Measurements from ENCODE around the gene PUSL1. TPM values are rescaled to one million over a fixed set of nuclear protein-coding genes. Genes with fewer than 3 reads are reported as not detected.

The PUSL1 gene
- polyA plus RNA-seq, 1 experiment = 9.6 TPM

GRCh38 chr1:1333551-1334241, 25.3 kb downstream of the PUSL1 start:
- no peak for TF ChIP-seq CTCF (IDR thresholded peaks at IDR 0.05; ENCODE audit: low read depth, low read length)
- ChIA-PET POLR2A (no interaction called here), CTCF (no interaction called here)
- DNase-seq (ENCODE audit: low read depth, low spot score) = no peak
- Histone ChIP-seq H3K27ac (ENCODE audit: low read depth, low read length) (no peak overlapping the region), H3K9me3 (ENCODE audit: control insufficient read depth, insufficient read depth, low read length) (peaks cover 21% of the 10 kb centered on the region; the same call in 1 of the 2 replicates), H3K27me3 (ENCODE audit: control insufficient read depth, insufficient read depth, low read length) (no peaks in the 10 kb centered on the region), H3K4me3 (ENCODE audit: low read depth, low read length) (no peak overlapping the region)

GRCh38 chr1:1334835-1335234, 26.4 kb downstream of the PUSL1 start:
- no peak for TF ChIP-seq CTCF (IDR thresholded peaks at IDR 0.05; ENCODE audit: low read depth, low read length)
- POLR2A ChIA-PET = interaction anchor here (0.6 kb wide), 1 partner anchor 49 kb away, joined by 3 read pairs; no protein-coding TSS in a partner anchor
- H3K27ac ChIP-seq (ENCODE audit: low read depth, low read length) = no peak overlapping the region
- DNase-seq (ENCODE audit: low read depth, low spot score) = no peak
- H3K27me3 ChIP-seq (ENCODE audit: control insufficient read depth, insufficient read depth, low read length) = no peaks in the 10 kb centered on the region
- H3K9me3 ChIP-seq (ENCODE audit: control insufficient read depth, insufficient read depth, low read length) = peaks cover 16% of the 10 kb centered on the region; the same call in 1 of the 2 replicates
- no peak overlapping the region for H3K4me3 ChIP-seq (ENCODE audit: low read depth, low read length)
- CTCF ChIA-PET = interaction anchor here (0.9 to 1.5 kb wide), 2 partner anchors 14 to 37 kb away, joined by 3 to 4 read pairs; no protein-coding TSS in a partner anchor

GRCh38 chr1:1335283-1335682, 26.9 kb downstream of the PUSL1 start:
- ChIA-PET CTCF (interaction anchor here (0.9 to 1.6 kb wide), 3 partner anchors 9 to 36 kb away, joined by 3 to 5 read pairs (median 4); no protein-coding TSS in a partner anchor), POLR2A (interaction anchor here (0.5 kb wide), 1 partner anchor 168 kb away, joined by 3 read pairs; no protein-coding TSS in a partner anchor)
- no peak overlapping the region for H3K4me3 ChIP-seq (ENCODE audit: low read depth, low read length)
- TF ChIP-seq CTCF (IDR thresholded peaks at IDR 0.05; ENCODE audit: low read depth, low read length) = no peak
- H3K27ac ChIP-seq (ENCODE audit: low read depth, low read length) = no peak overlapping the region
- DNase-seq (ENCODE audit: low read depth, low spot score) = no peak
- no peaks in the 10 kb centered on the region for H3K27me3 ChIP-seq (ENCODE audit: control insufficient read depth, insufficient read depth, low read length)
- H3K9me3 ChIP-seq (ENCODE audit: control insufficient read depth, insufficient read depth, low read length) = peaks cover 12% of the 10 kb centered on the region; the same call in 1 of the 2 replicates

- CTCF ChIA-PET = interaction anchor here (1.5 to 1.6 kb wide), 2 partner anchors 9 to 36 kb away, joined by 4 to 5 read pairs; no protein-coding TSS in a partner anchor
- Histone ChIP-seq H3K27me3 (ENCODE audit: control insufficient read depth, insufficient read depth, low read length) (no peaks in the 10 kb centered on the region), H3K4me3 (ENCODE audit: low read depth, low read length) (no peak overlapping the region), H3K9me3 (ENCODE audit: control insufficient read depth, insufficient read depth, low read length) (peaks cover 6% of the 10 kb centered on the region; the same call in 1 of the 2 replicates), H3K27ac (ENCODE audit: low read depth, low read length) (no peak overlapping the region)
- no peak for TF ChIP-seq CTCF (IDR thresholded peaks at IDR 0.05; ENCODE audit: low read depth, low read length)
- DNase-seq (ENCODE audit: low read depth, low spot score) = no peak
- POLR2A ChIA-PET = interaction anchor here (0.5 kb wide), 1 partner anchor 167 kb away, joined by 3 read pairs; no protein-coding TSS in a partner anchor
These were observed 27.4 kb downstream of the PUSL1 start for GRCh38 chr1:1335792-1336248.

- POLR2A ChIA-PET = no interaction called here
- Histone ChIP-seq H3K4me3 (ENCODE audit: low read depth, low read length) (no peak overlapping the region), H3K9me3 (ENCODE audit: control insufficient read depth, insufficient read depth, low read length) (peaks cover 3% of the 10 kb centered on the region; the same call in 1 of the 2 replicates), H3K27me3 (ENCODE audit: control insufficient read depth, insufficient read depth, low read length) (no peaks in the 10 kb centered on the region), H3K27ac (ENCODE audit: low read depth, low read length) (no peak overlapping the region)
- TF ChIP-seq CTCF (IDR thresholded peaks at IDR 0.05; ENCODE audit: low read depth, low read length) = no peak
- no peak for DNase-seq (ENCODE audit: low read depth, low spot score)
- CTCF ChIA-PET = interaction anchor here (1.6 kb wide), 1 partner anchor 8 kb away, joined by 5 read pairs; no protein-coding TSS in a partner anchor
These were observed 28.0 kb downstream of the PUSL1 start for GRCh38 chr1:1336446-1336845.

All from AG04450 (cell line).